Brain microvascular endothelial cell (primary cell): ENCODE data around the gene ATP4B.

Source experiments
- DNase-seq: peaks from one replicate; pipeline ENCODE4 v3.0.0-alpha.2; 2020
- H3K27ac ChIP-seq: fragments of 250-450 bp; sonication (Bioruptor Pico); 2 replicates; pipeline ENCODE4 v1.5.1; 2020; ENCODE audit warnings: mild to moderate bottlenecking, moderate library complexity
- H3K27me3 ChIP-seq: fragments of 250-450 bp; sonication (Bioruptor Pico); replicated peaks from 2 replicates; pipeline ENCODE4 v1.5.1; 2020; ENCODE audit warnings: mild to moderate bottlenecking
- H3K36me3 ChIP-seq: fragments of 250-450 bp; sonication (Bioruptor Pico); replicated peaks from 2 replicates; pipeline ENCODE4 v1.5.1; 2020; ENCODE audit warnings: mild to moderate bottlenecking
- H3K4me3 ChIP-seq: 2 replicates; pipeline ENCODE4 v1.5.1; 2011; ENCODE audit warnings: low read depth, mild to moderate bottlenecking, control low read depth, low read length, moderate library complexity
- in situ Hi-C: cut with HindIII; loops from 2 replicates; pipeline ENCODE4 v1.10.0; 2017; ENCODE audit warnings: low sequenced_read_pairs, low pct_ligation_motif_present
- TF ChIP-seq, protein P1 (sequence below): IDR thresholded peaks from 2 replicates; pipeline ENCODE4 v1.5.1; 2011; ENCODE audit warnings: low read depth, mild to moderate bottlenecking, moderate library complexity, low read length, control low read depth, inconsistent platforms; ENCODE audit errors: missing control alignments

ATP4B gene

DNA sequence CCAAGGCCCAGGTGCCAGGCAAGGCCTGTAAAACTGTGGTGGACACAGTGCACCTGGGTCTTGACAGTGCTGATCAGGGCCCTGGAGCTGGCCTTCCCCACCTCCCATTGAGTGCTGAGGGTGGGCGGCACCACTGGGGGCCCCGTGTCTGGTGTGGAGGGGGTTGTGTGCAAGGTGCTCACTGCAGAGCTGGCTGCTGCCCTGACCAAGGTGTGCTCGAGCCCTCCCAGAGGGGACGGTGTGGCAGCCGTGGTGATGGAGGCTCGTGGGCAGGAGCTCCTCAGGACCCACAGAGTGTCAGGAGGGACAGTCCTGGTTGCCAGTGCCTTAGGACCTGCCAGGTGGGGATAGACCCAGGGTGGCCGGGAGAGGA is 23.0 kb downstream of the ATP4B start:
- H3K4me3 ChIP-seq = no peak overlapping the region
- no peak overlapping the region for H3K27ac ChIP-seq
- TF ChIP-seq, protein P1, sequence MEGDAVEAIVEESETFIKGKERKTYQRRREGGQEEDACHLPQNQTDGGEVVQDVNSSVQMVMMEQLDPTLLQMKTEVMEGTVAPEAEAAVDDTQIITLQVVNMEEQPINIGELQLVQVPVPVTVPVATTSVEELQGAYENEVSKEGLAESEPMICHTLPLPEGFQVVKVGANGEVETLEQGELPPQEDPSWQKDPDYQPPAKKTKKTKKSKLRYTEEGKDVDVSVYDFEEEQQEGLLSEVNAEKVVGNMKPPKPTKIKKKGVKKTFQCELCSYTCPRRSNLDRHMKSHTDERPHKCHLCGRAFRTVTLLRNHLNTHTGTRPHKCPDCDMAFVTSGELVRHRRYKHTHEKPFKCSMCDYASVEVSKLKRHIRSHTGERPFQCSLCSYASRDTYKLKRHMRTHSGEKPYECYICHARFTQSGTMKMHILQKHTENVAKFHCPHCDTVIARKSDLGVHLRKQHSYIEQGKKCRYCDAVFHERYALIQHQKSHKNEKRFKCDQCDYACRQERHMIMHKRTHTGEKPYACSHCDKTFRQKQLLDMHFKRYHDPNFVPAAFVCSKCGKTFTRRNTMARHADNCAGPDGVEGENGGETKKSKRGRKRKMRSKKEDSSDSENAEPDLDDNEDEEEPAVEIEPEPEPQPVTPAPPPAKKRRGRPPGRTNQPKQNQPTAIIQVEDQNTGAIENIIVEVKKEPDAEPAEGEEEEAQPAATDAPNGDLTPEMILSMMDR = no peak
- no peak for DNase-seq
- no peaks in the 10 kb centered on the region for H3K27me3 ChIP-seq
- H3K36me3 ChIP-seq = peaks cover 74% of the 10 kb centered on the region
- in situ Hi-C loops = no loop called here

DNA sequence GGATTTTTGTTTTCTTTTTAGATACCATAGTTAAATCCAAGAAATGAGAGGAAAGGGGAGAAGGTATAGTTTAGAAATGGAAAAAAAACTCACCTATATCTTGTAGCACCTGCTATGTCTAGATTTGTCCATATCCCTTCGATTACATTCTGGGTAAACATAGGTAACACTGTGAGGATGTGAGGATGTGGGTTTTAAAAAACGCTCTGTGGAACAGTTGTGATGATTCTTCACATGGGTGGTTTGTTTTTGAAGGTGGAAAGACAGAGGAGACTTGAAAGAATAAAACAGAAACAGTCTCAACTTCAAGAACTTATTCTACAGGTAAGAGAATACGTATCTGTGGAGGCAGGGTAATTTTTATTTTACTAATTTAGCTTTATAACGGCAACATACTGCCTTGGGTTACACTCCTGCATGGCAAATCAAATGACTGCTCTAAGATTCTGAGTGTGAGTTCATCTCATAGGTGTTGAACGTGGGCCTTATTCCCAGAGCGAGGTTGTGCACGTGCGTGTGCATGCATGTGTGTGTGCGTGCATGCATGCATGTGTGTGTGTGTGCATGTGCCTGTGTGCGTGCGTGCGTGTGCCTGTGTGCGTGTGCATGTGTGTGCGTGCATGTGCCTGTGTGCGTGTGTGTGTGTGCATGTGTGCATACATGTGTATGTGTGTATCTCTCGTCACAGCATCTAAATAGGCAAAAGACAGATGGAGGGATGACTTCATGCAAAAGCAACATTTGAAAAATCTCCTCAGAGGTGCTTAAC is 23.5 kb downstream of the ATP4B start:
- Histone ChIP-seq H3K36me3 (peaks cover 75% of the 10 kb centered on the region), H3K27ac (no peak overlapping the region), H3K27me3 (no peaks in the 10 kb centered on the region), H3K4me3 (no peak overlapping the region)
- TF ChIP-seq, protein P1 = no peak
- in situ Hi-C loops = no loop called here
- DNase-seq = no peak

DNA sequence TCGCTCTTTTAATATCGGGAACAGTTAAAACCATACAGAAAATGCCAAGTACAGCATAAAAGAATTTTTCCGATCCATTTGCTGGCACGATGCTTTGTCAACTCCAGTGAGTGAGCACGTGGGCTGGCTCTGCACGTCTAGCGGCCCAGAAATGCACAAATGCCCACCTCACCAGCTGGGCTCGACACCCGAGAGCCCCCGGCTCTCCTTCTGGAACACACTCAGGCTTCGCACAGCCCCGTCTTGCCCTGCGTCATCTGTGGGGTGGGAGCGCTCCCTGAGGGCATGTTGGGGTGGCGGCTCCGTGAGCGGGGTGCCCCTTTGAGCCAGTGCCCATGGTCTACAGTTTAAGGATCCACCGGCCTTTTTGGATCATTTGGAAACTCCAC is 24.5 kb downstream of the ATP4B start:
- in situ Hi-C loops = no loop called here
- no peaks in the 10 kb centered on the region for H3K27me3 ChIP-seq
- TF ChIP-seq, protein P1 = no peak
- peaks cover 72% of the 10 kb centered on the region for H3K36me3 ChIP-seq
- no peak overlapping the region for H3K27ac ChIP-seq
- DNase-seq = no peak
- H3K4me3 ChIP-seq = no peak overlapping the region

DNA sequence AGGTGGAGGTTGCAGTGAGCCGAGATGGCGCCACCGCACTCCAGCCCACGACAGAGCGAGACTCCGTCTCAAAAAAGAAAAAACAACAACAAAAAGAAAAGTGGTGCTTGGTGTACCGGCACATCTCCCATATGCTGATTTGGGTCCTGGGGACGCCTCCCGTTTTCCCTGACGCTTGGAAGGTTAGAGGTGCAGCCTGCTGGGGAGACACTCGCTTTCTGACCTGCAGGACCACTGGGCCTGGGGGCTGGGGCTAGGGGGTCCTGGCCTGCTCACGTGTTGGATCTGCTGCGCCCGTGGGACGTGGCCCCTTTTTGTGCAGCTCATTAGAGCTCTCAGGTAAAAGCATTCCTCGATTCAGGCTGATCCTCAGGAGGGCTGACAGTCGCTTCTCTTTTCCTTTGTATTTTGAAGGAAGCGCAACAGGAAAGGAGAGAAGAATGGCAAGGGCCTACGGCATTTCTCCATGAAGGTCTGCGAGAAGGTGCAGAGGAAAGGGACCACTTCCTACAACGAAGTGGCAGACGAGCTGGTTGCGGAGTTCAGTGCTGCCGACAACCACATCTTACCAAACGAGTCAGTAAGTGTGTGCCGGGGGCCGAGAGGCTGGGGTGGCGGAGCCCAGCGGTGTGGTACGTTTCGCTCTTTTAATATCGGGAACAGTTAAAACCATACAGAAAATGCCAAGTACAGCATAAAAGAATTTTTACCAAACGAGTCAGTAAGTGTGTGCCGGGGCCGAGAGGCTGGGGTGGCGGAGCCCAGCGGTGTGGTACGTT is 25.1 kb downstream of the ATP4B start:
- peaks cover 67% of the 10 kb centered on the region for H3K36me3 ChIP-seq
- TF ChIP-seq, protein P1 = no peak
- no peak for DNase-seq
- H3K4me3 ChIP-seq = no peak overlapping the region
- H3K27me3 ChIP-seq = no peaks in the 10 kb centered on the region
- in situ Hi-C loops = no loop called here
- no peak overlapping the region for H3K27ac ChIP-seq

DNA sequence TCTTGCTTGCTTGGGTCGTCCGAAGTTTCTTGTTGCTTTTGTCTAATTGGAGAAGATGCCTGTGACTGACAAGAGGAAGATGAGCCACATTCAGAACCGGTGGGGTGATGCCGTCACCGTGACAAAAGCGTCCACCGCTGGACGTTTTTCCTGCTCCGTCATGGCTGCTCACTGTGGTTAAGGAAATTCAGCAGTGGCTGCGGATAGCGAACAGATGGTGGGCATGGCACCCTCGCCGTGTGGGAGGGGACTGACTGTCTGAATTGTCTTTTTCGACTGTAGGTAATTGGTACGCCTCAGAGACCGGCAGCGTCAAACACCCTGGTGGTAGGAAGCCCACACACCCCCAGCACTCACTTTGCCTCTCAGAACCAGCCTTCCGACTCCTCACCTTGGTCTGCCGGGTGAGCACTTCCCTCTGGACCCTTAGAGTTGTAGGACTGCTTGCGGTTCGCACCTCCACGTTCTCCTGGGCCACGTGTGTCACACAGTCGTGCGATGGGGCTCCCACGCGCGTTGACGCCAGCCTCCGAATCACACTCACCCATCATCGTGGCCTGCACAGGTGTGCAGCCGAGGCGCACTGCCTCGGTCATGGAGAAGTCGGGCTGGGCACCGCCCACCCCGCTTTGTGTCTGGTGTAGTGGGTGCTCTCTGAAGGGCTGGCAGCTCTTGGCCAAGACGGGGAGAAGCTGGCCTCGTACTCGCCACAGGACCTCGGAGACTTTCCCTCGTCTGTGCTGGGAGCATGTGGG is 26.5 kb downstream of the ATP4B start:
- in situ Hi-C loops = no loop called here
- Histone ChIP-seq H3K4me3 (no peak overlapping the region), H3K27me3 (no peaks in the 10 kb centered on the region), H3K27ac (no peak overlapping the region), H3K36me3 (peaks cover 56% of the 10 kb centered on the region)
- TF ChIP-seq, protein P1 = no peak
- no peak for DNase-seq
